HG02623 (cell line): ENCODE data around the gene HSD11B1L.

Experiments
- ATAC-seq: cut with Tn5 transposase; IDR thresholded peaks from one replicate; pipeline ENCODE4 v1.9.1; 2021; ENCODE audit warnings: moderate library complexity; ENCODE audit not compliant: unreplicated experiment

HSD11B1L gene

DNA sequence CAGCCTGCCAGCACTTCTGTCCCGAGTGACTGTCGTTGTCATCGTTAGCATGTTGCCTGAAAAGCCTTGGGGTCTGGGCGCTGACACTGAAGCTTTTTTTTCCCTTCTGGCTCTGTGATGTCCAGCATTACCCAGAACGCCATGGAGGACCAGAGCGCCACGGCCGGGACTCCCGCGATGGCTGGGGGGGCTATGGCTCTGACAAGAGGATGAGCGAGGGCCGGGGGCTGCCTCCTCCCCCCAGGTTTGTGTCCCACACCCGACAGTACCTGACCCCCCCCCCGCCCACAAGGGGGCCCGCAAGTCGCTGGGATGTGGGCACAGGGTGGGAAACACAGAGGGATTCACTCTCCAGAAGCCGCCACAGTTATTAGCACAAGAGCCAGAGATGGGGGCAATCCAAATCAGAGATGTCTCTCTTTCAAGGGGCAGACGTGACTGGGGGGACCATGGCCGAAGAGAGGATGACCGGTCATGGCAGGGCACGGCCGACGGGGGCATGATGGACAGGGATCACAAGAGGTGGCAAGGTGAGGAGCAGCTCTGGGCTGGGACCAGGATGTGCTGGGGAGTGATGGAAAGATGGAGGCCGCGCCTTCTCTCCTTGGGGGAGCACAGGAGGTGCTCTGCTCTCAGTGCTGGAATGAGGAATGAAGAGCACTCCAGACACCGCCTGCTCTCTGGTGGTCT lies 13.8 kb upstream of the HSD11B1L start:
- ATAC-seq, result no peak

DNA sequence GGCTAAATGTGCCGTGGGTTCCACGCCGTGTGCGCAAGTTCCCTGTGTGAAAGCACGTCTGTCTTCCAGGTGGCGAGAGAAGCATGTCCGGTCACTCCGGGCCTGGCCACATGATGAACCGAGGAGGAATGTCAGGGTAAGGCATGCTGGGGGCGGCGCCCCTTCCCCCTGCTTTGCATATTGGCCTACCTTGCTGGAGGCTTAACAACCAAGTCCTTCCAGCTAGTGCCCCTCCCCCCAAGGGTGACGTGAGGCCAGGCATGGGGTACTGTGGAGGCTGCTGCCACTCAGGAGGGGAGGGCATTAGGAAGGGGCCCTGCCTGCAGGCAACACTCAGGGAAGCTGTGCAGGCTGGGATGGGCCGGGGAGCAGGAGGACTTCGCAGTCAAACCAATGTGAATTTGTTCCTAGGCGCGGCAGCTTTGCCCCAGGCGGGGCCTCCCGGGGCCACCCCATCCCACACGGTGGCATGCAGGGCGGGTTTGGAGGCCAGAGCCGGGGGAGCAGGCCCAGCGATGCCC lies 13.0 kb upstream of the HSD11B1L start:
- ATAC-seq, result no peak

DNA sequence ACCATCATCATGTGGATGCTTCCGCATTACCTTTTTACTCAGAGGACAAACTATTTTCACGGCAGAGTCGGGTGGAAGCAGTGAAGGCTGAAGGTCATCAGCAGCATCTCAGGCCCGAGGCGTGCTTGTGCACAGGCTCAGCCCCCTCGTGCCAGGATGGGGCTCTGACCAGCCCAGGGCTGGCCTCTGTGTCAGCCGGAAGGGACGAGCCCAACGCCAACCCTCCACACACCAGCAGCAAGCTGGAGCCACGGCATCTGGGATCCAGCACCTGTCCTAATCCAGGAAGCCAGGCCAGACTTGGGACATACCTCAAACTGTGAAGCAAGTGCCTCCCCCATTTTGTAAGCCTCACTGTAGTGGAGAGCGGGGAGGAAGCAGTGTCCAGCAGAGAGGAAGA lies 11.6 kb upstream of the HSD11B1L start:
- no peak for ATAC-seq

DNA sequence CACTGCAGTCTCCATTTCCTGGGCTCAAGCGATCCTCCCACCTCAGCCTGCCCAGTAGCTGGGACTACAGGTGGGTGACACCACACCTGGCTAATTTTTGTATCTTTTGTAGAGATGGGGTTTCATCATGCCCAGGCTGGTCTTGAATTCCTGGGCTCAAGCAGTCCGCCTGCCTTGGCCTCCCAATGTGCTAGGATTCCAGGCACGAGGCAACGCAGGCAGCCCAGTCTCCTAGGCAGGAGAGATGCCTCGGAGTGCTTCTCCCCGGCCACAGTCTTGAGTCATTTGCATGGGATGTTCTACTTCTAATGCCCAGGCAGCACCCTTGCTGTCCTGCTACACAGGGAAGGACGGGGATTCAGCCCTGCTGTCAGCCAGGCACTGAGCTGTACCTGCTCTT lies 9.2 kb upstream of the HSD11B1L start:
- ATAC-seq, result no peak

DNA sequence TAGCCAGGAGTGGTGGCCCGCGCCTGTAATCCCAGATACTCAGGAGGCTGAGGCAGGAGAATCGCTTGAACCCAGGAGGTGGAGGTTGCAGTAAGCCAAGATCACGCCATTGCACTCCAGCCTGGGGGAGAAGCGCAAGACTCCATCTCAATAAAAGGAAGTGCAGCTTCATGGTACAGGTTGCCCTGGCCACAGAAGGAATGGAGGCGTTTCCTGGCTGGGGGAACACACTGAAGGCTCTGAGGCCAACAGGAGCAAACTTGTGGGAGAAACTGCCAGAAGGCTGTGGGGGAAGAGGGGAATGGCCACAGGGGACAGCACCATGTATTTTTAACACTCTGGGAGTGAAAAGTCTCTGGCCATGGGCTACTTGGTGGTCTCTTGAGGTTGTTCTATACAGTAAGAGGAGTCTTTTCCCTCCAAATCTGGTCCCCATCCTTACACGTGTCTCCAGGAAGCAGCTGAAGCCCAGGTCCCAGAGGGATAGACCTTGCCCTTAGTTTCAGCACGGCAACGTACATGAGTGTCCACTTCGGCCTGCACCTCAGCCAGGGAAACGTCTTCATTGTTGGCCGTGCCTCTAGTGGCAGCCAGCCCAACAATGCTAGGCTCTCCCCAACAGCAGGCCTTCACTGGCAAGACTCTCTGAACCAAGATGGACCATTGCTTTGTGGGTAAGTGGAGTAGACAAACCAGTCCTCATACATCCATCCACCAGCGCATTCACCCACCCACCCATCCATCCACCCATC lies 7.9 kb upstream of the HSD11B1L start:
- ATAC-seq, result no peak

DNA sequence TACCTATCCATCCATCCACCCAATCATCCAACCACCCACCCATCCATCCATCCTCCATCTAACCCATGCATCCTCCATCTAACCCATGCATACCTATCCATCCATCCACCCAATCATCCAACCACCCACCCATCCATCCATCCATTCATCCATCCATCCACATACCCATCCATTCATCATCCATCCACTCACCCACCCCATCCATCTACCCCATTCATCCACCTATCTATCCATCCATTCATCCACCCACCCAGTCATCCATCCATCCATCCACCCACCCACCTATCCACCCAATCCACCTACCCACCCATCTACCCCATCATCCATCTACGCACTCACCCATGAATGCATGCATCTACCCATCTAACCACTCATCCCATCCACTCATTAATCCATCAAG lies 7.1 kb upstream of the HSD11B1L start:
- no peak for ATAC-seq

DNA sequence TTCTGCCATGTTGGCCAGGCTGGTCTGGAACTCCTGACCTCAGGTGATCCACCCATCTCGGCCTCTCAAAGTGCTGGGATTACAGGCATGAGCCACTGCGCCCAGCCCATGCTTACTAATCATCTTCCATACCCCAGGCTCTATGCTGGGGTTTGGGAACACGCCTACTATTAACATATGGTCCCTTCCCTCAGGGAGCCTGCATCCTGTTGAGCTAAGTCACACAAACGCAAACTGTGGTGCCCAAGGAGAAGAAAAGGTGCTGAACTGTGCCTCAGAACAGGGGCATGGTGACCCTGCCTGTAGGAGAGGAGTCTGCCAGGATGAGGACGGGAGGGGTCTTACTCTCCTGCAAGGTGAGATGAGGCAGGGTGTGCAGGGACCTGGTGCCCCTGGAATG lies 6.1 kb upstream of the HSD11B1L start:
- ATAC-seq, result no peak

DNA sequence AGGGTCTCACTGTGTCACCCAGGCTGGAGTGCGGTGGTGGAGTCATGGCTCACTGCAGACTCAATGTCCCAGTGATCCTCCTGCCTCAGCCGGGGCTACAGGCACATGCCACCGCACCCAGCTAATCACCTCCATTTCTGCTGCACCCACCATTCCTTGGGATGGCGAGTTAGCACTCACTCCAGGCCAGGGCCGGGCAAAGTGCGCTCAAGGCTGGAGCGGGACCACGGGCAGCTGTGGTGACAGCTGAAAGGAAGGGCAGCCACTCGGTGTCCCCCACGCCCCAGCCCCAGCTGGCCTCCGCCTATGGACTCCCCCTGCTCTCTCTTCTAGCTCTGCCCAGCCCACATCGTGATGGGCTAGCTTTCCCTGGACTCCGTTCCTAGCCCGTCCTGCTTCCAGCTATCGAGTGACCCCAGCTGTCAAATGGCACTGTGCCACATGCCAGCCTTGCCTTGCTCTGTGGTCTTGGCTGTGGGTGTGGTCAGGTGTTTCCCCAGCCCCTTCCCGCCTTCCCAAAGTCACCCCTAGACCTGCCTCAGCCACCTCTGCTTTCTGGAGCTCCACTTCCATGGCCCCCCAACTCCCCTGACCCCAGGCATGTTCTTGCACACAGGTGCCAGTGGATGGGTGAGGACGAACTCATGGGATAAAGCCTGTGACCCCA lies 4.6 kb upstream of the HSD11B1L start:
- ATAC-seq, result no peak

DNA sequence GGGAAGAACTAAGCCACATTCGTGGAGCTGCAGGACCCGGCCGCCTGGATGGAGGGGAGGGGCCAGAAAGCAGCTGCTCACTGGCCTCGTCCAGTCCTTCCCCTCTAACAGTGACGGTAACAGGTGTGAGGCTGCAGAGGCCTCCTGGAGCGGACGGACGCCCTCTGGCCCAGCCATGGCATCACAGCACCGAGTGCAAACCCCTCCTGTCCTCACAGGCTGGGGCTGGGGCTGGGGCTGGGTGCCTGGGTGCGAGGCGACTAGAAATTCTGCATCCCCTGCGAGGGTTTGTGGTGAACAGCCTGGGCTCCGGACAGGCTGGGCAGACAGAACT lies 4.1 kb upstream of the HSD11B1L start:
- no peak for ATAC-seq

DNA sequence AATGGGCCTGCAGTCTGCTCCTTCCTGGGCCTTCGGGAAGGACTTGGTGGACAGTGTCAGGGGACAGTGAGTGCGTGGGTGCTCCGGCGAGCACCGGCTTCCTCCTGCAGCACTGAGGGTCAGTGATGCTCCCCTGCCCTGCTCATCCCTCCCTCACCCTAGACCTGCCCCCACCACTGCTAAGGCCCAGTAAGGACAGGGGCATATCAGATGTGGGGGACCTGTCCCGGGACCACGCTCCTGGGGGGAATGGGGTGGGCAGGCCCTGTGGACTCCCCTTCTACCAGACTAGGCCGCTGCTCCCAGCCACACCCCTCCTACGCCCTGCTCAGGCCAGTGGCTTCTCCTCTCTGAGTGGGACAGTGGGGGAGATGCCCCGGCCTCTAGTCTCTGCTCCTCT lies 3.7 kb upstream of the HSD11B1L start:
- ATAC-seq, result no peak

DNA sequence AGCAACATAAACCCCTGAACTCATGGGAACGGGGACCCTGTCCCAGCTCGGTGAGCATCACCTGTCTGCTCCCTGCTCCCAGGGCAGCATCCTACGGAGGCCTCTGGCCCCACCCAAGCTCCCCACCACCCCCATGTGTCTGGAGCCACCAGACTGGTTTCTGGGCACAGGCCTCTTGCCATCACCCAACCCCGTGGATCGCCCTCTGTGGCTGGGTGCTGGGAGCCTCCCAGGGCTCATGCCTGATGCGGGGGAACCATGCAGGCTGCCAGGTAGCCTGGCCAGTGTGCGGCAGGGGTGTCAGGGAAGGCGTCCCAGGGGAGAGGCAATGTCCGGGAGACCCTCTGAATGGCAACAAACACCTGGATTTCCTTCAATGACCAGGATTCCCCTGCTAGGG lies 3.2 kb upstream of the HSD11B1L start:
- no peak for ATAC-seq

DNA sequence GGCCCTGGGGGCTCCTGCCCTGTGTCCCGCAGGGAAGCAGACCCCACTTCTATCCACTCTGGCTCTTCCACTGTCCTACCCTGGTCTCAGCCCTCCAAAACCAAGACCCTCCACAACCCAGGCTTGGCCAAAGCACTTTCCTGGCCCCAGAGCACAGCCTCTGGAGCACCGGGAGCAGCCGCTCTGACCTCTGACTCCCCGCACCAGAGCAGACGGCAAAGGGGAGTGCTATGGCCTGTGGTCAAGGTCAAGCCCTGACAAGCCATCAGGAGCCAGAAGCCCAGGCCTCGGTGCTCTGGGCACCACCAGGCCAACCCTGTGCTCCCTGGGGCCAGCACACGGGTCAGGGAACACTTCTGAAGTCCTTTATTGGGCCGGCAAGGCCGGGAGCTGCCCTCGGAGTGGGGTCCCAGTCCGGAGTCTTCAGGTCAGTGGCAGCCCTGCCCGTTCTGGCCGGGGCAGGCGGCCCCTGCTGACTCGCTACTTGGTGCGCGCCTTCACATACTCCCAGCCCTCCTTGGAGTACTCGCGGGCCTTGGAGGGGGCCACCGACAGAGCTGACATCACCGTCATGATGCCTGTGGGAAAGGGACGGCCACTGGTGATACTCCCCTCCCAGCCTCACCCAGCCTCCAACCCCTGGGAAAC lies 2.6 kb upstream of the HSD11B1L start:
- ATAC-seq, result no peak

DNA sequence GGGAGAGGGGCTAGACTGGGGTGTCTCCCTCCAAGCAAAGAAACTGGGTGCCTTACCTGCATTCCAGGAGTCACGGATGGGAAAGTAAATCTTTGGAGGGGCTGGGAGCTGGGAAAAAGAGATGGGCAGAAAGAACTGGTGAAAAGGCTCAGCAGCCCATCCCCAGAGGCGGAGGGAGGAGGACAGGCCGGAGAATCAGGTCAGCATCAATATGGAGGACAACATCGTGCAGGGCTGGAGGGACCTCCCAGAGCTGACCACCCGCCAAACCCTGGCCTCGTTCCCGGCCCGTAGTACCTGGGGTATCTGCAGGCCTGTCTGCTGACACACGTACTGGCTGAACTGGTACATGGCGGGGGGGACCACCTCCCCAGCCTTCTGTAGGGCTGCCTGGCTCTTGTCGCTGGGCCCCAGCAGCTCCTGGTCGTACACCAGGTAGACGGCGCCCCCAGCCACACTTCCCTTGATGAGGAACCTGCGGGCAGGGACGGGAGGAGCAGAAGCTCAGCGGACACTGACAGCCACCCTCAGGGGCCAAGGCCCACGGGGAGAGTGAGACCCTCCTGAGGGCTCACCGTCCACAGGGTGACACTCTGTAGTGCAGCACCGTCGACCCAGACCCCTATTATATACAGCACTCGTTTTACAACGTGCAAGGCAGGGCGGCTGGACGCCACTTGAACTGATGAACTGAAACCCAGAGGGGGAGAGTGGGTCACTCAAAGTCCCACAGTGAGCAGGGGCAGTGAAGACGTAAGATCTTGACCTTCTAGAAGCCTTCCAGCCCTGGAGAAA lies 1.3 kb upstream of the HSD11B1L start:
- no peak for ATAC-seq

DNA sequence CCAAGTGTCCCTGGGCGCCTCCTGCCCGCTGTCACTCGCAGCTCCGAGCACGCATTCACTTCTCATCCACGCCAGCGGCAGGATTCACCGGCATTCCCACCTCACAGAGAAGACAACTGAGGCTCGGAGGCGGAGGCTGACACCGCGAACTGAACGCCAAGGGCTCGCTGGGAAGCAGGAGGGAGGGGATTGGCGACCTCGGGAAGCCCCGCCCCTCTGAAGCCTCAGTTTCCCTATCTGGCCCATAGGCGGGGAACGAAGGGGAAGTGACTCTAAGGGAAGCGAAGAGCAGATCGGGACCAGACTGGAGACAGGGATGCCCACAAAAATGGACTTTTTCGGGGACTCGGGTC lies 767 bp upstream of the HSD11B1L start:
- no peak for ATAC-seq

DNA sequence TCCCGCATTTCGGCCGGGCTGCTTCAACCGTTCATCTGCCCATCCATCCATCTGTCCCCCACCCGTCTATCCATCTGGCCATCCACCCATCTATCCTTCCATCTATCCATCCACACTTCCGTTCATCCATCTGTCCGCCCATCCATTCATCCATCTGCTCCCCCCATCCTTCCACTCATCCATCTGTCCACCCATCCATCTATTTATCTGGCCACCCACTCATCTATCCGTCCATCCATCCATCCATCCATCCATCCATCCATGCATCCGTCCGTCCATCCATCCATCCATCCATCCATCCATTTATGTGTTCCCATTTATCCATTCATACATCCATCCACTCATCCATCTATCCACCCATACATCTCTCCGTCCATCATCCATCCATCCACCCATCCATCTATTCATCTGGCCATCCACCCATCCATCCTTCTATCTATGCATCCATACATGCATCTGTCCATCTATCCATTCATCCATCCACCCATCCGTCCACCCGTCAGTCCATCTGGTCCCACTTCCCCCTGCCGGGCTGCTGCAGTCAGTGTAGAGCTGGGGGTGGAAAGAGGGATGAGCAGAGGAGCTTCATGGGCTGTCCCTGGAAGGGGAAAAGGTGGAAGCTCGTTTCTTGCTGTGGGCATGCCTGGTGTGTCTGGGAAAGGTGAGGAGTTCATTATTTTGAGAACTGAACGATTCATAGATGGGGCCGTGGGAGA lies 722 bp downstream of the HSD11B1L start:
- no peak for ATAC-seq

DNA sequence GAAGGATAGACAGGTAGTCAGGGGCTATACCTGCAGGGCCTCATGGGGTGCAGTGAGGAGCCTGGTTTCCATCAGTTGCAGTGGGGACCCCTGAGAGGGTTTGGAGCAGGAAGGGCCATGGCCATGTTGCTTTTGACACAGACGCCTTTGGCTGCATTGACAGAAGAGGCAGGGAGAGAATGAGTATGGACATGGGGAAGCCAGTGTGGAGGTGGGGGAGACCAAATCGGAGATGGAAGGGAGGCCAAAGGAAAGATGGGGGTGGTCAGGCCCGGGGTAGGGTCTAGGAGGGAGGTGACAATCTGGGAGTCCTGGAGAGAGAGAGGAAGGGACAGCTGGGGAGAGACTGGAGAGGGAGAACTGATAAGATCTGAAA lies 1.3 kb downstream of the HSD11B1L start:
- ATAC-seq, result no peak

DNA sequence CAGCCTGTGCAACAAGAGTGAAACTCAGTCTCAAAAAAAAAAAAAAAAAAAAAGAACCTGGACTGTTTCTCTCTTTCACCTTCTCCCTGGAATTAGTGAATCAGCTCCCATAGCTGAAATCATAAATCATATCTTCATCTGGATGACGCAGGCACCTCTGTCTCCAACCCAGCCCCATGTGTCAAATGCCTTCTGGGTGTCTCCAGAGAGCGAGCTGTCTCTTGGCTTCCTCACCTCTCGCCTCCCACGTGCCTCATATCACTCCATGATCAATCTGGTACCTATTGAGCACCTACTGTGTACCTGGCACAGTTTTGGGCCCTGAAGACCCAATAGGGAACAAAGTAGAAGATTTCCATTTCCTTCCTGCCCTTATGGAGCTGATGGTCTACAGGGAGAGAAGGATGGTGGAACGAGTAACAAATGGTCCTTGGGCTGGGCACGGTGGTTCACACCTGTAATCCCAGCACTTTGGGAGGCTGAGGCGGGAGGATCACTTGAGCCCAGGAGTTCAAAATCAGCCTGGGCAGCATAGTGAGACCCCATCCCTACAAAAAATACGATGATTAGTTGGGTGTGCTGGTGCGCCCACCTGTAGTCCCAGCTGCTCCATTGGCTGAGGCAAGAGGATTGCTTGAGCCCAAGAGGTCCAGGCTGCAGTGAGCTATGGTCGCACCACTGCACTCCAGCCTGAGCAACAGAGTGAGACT lies 2.5 kb downstream of the HSD11B1L start:
- no peak for ATAC-seq

DNA sequence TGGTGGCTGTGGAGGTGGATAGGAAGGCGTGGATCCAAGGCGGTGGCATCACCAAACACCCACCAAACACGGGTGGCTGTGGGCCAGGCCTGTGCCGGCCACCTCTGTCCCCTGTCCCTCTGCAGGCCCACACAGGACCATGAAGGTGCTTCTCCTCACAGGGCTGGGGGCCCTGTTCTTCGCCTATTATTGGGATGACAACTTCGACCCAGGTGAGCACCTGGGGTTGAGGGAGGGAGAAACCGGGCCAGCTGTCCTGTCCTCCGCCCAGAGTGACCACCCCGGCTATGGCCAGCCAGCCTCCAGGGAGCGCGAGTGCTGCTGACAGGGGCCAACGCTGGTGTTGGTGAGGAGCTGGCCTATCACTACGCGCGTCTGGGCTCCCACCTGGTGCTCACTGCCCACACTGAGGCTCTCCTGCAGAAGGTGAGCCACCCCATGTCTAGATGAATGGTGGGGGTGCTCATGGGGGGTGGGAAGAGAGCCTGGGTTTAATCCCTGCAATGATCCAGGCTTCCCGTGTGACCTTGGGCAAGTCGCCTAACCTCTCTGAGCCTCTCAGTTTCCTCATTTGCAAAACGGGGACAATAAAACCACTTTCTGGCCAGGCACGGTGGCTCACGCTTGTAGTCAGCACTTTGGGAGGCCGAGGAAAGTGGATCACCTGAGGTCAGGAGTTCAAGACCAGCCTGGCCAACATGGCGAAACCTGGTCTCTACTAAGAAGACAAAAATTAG lies 4.0 kb downstream of the HSD11B1L start:
- no peak for ATAC-seq

DNA sequence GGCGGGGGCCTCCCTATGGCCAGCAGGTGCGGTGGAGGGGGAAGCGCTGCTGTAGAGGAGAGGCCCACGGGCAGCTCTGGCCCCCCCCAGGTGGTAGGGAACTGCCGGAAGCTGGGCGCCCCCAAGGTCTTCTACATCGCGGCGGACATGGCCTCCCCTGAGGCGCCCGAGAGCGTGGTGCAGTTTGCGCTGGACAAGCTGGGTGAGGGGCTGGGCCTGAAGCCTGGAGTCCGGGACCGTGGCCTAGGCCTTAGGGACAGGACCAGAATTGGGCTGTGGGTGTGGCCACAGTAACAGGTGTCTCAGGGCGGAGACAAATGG lies 5.5 kb downstream of the HSD11B1L start:
- ATAC-seq, result no peak
